Adrenal gland (tissue), 5 donors: ENCODE data around the gene TIAL1.

Experiments used
- POLR2A ChIP-seq, 2 donors: fragments of 450-650 bp; IDR thresholded peaks; one replicate each; pipeline ENCODE4 v1.6.1; 2017; ENCODE audit warnings: antibody characterized with exemption in 2 of 2, mild to moderate bottlenecking in 2 of 2, moderate library complexity in 1 of 2
- TF ChIP-seq, protein P1 (sequence below), 6 experiments: fragments of 450-650 bp in 4 of 6; fragments of 200-600 bp in 2 of 6; sonication (generic) in 1 of 6; IDR thresholded peaks; 1 replicate in 5 of 6; 2 replicates in 1 of 6; pipeline versions ENCODE4 v1.5.1 to v1.8.0; 2016 to 2021; ENCODE audit warnings: antibody characterized with exemption in 6 of 6, mild to moderate bottlenecking in 2 of 6, moderate library complexity in 1 of 6
- donor health status: DM: no; HTN: no; CAD: no.

- TF ChIP-seq, protein P1, sequence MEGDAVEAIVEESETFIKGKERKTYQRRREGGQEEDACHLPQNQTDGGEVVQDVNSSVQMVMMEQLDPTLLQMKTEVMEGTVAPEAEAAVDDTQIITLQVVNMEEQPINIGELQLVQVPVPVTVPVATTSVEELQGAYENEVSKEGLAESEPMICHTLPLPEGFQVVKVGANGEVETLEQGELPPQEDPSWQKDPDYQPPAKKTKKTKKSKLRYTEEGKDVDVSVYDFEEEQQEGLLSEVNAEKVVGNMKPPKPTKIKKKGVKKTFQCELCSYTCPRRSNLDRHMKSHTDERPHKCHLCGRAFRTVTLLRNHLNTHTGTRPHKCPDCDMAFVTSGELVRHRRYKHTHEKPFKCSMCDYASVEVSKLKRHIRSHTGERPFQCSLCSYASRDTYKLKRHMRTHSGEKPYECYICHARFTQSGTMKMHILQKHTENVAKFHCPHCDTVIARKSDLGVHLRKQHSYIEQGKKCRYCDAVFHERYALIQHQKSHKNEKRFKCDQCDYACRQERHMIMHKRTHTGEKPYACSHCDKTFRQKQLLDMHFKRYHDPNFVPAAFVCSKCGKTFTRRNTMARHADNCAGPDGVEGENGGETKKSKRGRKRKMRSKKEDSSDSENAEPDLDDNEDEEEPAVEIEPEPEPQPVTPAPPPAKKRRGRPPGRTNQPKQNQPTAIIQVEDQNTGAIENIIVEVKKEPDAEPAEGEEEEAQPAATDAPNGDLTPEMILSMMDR (IDR thresholded peaks at IDR 0.05), result no peak
- TF ChIP-seq POLR2A (IDR thresholded peaks at IDR 0.05), result no peak
Measured at GRCh38 chr10:119567978-119568377, 28.8 kb downstream of the TIAL1 start.
